HepG2 (cell line): Measurements from ENCODE around the gene DDRGK1. TPM values are rescaled to one million over a fixed set of nuclear protein-coding genes. Genes with fewer than 3 reads are reported as not detected.

Source experiments
- FOXK2 ChIP-seq: fragments of 450-650 bp; IDR thresholded peaks from 2 replicates; pipeline ENCODE4 v1.6.1; 2016
- GZF1 ChIP-seq: sonication (generic); formaldehyde crosslinking; IDR thresholded peaks from 2 replicates; pipeline ENCODE4 v1.5.1; 2020; ENCODE audit warnings: mild to moderate bottlenecking, missing genetic modification reagents
- JARID2 ChIP-seq: sonication (generic); formaldehyde crosslinking; IDR thresholded peaks from 2 replicates; pipeline ENCODE4 v1.8.1; 2023; ENCODE audit warnings: missing genetic modification reagents, inconsistent platforms; ENCODE audit not compliant: insufficient replicate concordance
- NRL ChIP-seq: sonication (generic); formaldehyde crosslinking; IDR thresholded peaks from 2 replicates; pipeline ENCODE4 v1.5.0; 2020; ENCODE audit warnings: missing genetic modification reagents, mild to moderate bottlenecking, moderate library complexity, borderline replicate concordance
- PRMT3 ChIP-seq: sonication (generic); formaldehyde crosslinking; IDR thresholded peaks from 2 replicates; pipeline ENCODE4 v1.8.1; 2022; ENCODE audit warnings: low read depth, mild to moderate bottlenecking, moderate library complexity, missing genetic modification reagents, borderline replicate concordance
- RFXAP ChIP-seq: sonication (generic); formaldehyde crosslinking; IDR thresholded peaks from 2 replicates; pipeline ENCODE4 v1.4.0; 2020; ENCODE audit warnings: missing genetic modification reagents, borderline replicate concordance
- STAT5B ChIP-seq: sonication (generic); formaldehyde crosslinking; IDR thresholded peaks from 2 replicates; pipeline ENCODE4 v1.4.0; 2020; ENCODE audit warnings: missing genetic modification reagents
- ZNF609 ChIP-seq: sonication (generic); formaldehyde crosslinking; IDR thresholded peaks from 2 replicates; pipeline ENCODE4 v1.4.0; 2020; ENCODE audit warnings: mild to moderate bottlenecking, missing genetic modification reagents, borderline replicate concordance
- ZNF703 ChIP-seq: sonication (generic); formaldehyde crosslinking; IDR thresholded peaks from 2 replicates; pipeline ENCODE4 v1.5.1; 2020; ENCODE audit warnings: missing genetic modification reagents, mild to moderate bottlenecking, moderate library complexity, borderline replicate concordance
- ZNF766 ChIP-seq: sonication (generic); formaldehyde crosslinking; IDR thresholded peaks from 2 replicates; pipeline ENCODE4 v1.5.0; 2020; ENCODE audit warnings: missing genetic modification reagents, borderline replicate concordance
- ZNF878 ChIP-seq: sonication (generic); formaldehyde crosslinking; IDR thresholded peaks from 2 replicates; pipeline ENCODE4 v1.8.1; 2023; ENCODE audit warnings: mild to moderate bottlenecking, missing genetic modification reagents, moderate library complexity
- polyA plus RNA-seq, 8 experiments: library from polyadenylated mRNA; depleted of rRNA in 3 of 8; stranded (reverse) in 7 of 8; unstranded in 1 of 8; fragments of >200 nt; fragmentation: Illumina TruSeq in 4 of 8; extraction: Trizol in 4 of 8; gene quantifications; 2 replicates each; pipeline versions ENCODE4 v1.2.1 to v1.2.3, GENCODE V29; 2011 to 2016; ENCODE audit warnings: low read depth in 4 of 8, missing spikeins in 1 of 8, mixed read lengths in 1 of 8; ENCODE audit not compliant: insufficient read depth in 1 of 8
- total RNA-seq, 5 experiments: library from RNA; depleted of rRNA; stranded (reverse); fragments of >200 nt; fragmentation: Illumina TruSeq; extraction: Trizol; gene quantifications; 2 replicates each; pipeline ENCODE4 v1.2.3, GENCODE V29; 2016; ENCODE audit warnings: low read depth in 1 of 5
- TF ChIP-seq, protein P1 (sequence below): sonication (generic); formaldehyde crosslinking; IDR thresholded peaks from 2 replicates; pipeline ENCODE4 v1.4.0; 2020; ENCODE audit warnings: missing genetic modification reagents
- TF ChIP-seq, protein P2 (sequence below): IDR thresholded peaks from 2 replicates; pipeline ENCODE4 v1.6.1; 2016; ENCODE audit warnings: low read depth
- TF ChIP-seq, protein P3 (sequence below): IDR thresholded peaks from 2 replicates; pipeline ENCODE4 v1.6.1; 2016; ENCODE audit warnings: missing compliant biosample characterization, missing genetic modification reagents, borderline replicate concordance

DDRGK1 gene
- total and polyA plus RNA-seq, 2 of the 13 experiments (the other 11 are each of a cell fraction or from before 2014, with no cell fraction given): 96.7 to 149 TPM

GRCh38 chr20:3173610-3174441, 30.7 kb downstream of the DDRGK1 start (continued):
- TF ChIP-seq, protein P1, sequence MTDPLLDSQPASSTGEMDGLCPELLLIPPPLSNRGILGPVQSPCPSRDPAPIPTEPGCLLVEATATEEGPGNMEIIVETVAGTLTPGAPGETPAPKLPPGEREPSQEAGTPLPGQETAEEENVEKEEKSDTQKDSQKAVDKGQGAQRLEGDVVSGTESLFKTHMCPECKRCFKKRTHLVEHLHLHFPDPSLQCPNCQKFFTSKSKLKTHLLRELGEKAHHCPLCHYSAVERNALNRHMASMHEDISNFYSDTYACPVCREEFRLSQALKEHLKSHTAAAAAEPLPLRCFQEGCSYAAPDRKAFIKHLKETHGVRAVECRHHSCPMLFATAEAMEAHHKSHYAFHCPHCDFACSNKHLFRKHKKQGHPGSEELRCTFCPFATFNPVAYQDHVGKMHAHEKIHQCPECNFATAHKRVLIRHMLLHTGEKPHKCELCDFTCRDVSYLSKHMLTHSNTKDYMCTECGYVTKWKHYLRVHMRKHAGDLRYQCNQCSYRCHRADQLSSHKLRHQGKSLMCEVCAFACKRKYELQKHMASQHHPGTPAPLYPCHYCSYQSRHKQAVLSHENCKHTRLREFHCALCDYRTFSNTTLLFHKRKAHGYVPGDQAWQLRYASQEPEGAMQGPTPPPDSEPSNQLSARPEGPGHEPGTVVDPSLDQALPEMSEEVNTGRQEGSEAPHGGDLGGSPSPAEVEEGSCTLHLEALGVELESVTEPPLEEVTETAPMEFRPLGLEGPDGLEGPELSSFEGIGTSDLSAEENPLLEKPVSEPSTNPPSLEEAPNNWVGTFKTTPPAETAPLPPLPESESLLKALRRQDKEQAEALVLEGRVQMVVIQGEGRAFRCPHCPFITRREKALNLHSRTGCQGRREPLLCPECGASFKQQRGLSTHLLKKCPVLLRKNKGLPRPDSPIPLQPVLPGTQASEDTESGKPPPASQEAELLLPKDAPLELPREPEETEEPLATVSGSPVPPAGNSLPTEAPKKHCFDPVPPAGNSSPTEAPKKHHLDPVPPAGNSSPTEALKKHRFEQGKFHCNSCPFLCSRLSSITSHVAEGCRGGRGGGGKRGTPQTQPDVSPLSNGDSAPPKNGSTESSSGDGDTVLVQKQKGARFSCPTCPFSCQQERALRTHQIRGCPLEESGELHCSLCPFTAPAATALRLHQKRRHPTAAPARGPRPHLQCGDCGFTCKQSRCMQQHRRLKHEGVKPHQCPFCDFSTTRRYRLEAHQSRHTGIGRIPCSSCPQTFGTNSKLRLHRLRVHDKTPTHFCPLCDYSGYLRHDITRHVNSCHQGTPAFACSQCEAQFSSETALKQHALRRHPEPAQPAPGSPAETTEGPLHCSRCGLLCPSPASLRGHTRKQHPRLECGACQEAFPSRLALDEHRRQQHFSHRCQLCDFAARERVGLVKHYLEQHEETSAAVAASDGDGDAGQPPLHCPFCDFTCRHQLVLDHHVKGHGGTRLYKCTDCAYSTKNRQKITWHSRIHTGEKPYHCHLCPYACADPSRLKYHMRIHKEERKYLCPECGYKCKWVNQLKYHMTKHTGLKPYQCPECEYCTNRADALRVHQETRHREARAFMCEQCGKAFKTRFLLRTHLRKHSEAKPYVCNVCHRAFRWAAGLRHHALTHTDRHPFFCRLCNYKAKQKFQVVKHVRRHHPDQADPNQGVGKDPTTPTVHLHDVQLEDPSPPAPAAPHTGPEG (CRISPR knock-in tag): peak; percentile 75; the same call in 1 of the 2 replicates
- TF ChIP-seq ZNF878 (CRISPR knock-in tag): peak; percentile 77; the same call in 1 of the 2 replicates
- TF ChIP-seq RFXAP (CRISPR knock-in tag): peak; percentile 55
- TF ChIP-seq GZF1 (CRISPR knock-in tag): peak; percentile 73; the same call in 1 of the 2 replicates
- TF ChIP-seq, protein P2, sequence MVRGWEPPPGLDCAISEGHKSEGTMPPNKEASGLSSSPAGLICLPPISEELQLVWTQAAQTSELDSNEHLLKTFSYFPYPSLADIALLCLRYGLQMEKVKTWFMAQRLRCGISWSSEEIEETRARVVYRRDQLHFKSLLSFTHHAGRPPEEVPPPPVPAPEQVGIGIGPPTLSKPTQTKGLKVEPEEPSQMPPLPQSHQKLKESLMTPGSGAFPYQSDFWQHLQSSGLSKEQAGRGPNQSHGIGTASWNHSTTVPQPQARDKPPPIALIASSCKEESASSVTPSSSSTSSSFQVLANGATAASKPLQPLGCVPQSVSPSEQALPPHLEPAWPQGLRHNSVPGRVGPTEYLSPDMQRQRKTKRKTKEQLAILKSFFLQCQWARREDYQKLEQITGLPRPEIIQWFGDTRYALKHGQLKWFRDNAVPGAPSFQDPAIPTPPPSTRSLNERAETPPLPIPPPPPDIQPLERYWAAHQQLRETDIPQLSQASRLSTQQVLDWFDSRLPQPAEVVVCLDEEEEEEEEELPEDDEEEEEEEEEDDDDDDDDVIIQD (CRISPR knock-in tag): peak; percentile 40
- peak; percentile 66; the same call in 1 of the 2 replicates for TF ChIP-seq ZNF703 (CRISPR knock-in tag)
- peak; percentile 19; the same call in 1 of the 2 replicates for TF ChIP-seq STAT5B
- TF ChIP-seq FOXK2: no peak
- TF ChIP-seq, protein P3, sequence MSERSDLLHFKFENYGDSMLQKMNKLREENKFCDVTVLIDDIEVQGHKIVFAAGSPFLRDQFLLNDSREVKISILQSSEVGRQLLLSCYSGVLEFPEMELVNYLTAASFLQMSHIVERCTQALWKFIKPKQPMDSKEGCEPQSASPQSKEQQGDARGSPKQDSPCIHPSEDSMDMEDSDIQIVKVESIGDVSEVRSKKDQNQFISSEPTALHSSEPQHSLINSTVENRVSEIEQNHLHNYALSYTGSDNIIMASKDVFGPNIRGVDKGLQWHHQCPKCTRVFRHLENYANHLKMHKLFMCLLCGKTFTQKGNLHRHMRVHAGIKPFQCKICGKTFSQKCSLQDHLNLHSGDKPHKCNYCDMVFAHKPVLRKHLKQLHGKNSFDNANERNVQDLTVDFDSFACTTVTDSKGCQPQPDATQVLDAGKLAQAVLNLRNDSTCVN (CRISPR knock-in tag): peak; percentile 64; the same call in 1 of the 2 replicates
- peak; percentile 17; the same call in 1 of the 2 replicates for TF ChIP-seq ZNF609 (CRISPR knock-in tag)
- no peak; the same call in 1 of the 2 replicates for TF ChIP-seq ZNF766 (CRISPR knock-in tag)
- peak; percentile 100 for TF ChIP-seq NRL (CRISPR knock-in tag)
- TF ChIP-seq PRMT3 (CRISPR knock-in tag): peak; percentile 89; the same call in 1 of the 2 replicates
- peak; percentile 14 for TF ChIP-seq JARID2
